Endometrial microvascular endothelial cells (primary cell): ENCODE measurements around the gene NOL12. TPM values are rescaled to one million over a fixed set of nuclear protein-coding genes. Genes with fewer than 3 reads are reported as not detected.

Experiments used
- in situ Hi-C: cut with HindIII; loops from 2 replicates; pipeline ENCODE4 v1.10.0; 2017; ENCODE audit warnings: low sequenced_read_pairs, low pct_unique_long_range_greater_than_20kb; ENCODE audit errors: inconsistent ontology term
- total RNA-seq: library from RNA; depleted of rRNA; stranded (reverse); fragments of >200 nt; gene quantifications from one replicate; pipeline ENCODE4 v1.2.3, GENCODE V29; 2015; ENCODE audit errors: inconsistent ontology term

NOL12 gene
- total RNA-seq, 1 donor from 2014 or later = 56.5 TPM

DNA sequence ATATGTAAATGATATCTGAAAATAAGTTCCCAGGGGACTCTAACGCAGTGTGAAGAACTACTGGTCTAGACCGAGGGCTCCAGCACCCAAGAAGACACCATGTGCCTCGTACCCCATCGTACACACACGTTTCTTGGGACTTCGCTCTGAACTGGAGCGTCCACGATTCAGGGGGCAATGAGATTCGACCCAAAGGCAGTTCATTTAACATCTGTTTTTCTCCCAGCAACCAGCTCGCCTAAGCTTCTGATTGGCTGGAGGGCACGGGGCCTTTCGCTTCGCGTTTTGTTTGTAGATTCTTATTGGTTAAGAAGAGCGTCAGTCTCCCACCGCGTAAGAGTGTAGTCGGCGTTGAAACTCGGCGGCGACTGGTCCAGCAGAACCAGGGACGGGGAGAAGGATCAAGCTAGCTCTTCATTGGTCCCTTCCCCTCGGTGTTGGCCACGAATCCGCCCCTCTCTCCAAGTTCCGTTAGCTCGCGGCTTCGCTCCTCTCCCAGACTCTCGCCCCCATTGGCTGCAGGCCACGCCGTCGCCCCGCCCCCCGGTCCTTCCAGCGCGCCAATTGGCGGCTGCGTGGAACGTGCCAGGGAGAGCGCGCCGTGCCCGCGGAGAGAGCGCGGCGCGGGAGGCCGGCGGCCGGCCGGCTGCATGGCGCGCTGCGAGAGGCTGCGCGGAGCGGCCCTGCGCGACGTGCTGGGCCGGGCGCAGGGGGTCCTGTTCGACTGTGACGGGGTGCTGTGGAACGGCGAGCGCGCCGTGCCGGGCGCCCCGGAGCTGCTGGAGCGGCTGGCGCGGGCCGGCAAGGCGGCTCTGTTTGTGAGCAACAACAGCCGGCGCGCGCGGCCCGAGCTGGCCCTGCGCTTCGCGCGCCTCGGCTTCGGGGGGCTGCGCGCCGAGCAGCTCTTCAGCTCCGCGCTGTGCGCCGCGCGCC is 27.7 kb upstream of the NOL12 start, which contains the start of gene PDXP:
Gene PDXP, plus strand, starts transcription at position 591 of the 933 bp plus-strand sequence. Its CDS starts 60 bp downstream, at position 651.
- in situ Hi-C loops = no loop called here

DNA sequence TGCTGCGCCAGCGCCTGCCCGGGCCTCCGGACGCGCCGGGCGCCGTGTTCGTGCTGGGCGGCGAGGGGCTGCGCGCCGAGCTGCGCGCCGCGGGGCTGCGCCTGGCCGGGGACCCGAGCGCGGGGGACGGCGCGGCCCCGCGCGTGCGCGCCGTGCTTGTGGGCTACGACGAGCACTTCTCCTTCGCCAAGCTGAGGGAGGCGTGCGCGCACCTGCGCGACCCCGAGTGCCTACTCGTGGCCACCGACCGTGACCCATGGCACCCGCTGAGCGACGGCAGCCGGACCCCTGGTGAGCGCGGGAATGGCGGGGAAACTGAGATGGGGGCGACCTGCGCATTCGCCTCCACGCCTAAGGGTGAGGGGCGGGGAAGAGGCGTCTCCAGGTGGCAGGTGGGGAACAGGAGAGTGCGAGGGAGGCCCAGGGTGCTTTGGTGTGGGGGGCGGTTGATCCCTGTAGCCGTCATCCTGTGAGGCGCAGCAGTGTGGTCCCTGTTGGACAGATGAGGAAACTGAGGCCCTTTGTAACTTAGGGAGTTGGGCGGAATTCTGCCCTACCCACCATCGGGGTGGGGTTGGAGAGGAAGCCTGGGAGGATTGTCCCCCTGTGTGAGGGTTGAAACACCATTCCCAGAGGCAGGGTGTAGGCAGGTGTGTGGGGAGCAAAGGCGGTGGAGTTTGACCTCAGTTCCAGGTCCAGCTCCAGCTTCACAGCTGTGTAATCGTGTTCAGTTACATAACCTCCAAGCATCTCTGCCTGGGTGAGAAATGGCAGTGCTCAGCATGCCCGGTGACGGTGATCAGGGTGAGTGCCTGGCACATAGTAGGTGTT is 26.9 kb upstream of the NOL12 start:
- in situ Hi-C loops = no loop called here

DNA sequence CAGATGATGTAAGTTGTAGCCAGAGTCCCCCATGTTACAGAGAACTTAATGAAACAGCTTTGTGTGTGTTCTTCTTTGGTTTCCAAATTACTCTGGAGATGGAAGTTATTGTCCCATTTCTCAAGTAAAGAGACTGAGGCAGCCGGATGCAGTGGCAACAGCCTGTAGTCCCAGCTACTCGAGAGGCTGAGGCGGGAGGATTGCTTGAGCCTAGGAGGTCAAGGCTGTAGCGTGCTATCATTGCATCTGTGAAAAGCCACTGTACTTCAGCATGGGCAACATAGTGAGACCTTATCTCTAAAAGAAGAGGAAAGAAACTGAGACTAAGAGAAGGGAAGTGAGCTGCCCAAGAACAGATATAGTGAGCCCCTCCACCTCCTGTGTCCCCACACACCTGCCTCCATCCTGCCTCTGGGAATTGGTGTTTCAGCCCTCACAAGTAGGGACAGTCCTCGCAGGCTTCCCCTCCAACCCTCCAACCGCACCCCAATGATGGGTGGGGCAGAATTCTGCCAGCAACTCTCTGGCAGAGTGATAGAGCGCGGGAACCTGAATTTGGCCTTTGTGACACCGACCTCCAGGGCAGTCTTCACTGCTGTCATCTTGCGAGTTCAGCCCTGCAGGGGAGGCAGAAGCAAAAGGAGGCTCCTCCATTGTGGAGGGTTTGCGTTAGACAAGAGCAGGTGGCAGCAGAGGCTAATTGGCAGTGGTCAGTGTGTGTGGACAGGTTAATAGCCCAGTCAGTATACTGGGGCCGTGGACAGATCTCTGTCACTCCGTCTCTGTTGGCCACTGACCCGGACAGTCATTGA is 26.0 kb upstream of the NOL12 start:
- in situ Hi-C loops = no loop called here

DNA sequence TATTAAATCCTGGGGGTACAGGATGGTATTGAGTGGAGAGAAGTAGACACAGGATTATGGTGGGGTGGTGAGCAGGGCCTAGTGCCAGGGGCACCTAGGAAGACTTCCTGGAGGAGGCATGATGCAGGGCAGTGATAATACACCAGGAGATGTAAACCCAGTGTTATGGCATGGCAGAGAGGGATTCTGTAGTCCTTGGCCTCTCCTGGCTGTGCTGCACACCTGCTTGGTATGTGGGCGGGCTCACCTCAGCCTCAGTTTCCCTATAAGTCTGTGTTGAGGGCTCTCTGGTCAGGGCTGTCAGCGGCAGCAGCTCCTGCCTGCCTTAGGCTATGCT is 25.5 kb upstream of the NOL12 start:
- in situ Hi-C loops = no loop called here

DNA sequence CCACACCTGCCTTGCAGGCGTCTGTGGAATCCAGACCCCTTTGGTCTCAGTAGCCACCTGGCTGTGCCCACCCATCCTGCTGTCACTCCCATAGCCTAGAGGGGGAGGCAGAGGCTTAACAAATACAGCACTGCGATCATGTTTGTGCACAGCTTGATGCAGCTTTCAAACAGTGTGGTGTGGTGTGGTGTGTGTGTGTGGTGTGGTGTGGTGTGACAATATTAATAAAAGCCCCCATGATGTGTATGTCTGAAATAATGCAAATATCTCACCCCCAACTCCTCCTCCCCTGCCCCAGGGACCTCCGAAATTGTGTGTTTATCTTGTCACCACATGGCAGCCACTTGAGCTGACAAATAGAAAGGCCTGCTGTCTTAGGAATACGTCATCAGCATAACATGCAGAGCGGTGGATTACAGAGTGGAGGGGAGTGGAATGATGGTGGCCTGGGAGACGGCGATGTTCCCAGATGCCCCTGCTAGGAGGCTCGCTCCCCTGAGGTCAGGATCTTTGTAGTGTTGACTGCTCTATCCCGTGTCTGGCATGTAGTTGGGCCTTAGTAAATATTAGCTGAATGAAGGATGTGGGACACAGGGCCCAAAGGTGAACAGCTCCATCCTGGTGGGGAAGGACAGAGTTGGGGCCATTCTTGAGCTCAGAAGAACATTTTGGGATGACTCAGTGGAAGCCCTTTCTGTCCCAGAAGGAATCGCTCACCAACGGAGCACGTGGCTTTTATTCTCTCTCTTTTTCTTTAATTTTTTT is 24.8 kb upstream of the NOL12 start:
- in situ Hi-C loops = no loop called here

DNA sequence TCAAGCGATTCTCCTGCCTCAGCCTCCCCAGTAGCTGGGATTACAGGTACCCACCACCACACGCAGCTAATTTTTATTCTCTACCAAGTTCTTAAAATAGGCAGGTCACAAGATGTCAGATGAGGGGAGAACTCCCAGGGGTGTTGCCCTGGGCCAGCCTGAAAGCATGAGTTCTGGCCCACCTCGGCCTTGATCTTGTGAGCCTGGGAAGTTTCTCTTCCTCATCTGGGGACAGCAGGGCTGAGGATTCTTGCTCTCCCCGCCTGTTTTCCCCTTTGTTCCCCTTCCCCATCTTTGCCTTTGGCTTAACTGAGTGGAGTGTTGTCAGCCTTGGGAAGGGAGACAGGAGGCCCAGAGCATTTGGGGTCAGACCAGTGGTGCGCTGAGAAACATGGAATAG is 24.1 kb upstream of the NOL12 start:
- in situ Hi-C loops = no loop called here

DNA sequence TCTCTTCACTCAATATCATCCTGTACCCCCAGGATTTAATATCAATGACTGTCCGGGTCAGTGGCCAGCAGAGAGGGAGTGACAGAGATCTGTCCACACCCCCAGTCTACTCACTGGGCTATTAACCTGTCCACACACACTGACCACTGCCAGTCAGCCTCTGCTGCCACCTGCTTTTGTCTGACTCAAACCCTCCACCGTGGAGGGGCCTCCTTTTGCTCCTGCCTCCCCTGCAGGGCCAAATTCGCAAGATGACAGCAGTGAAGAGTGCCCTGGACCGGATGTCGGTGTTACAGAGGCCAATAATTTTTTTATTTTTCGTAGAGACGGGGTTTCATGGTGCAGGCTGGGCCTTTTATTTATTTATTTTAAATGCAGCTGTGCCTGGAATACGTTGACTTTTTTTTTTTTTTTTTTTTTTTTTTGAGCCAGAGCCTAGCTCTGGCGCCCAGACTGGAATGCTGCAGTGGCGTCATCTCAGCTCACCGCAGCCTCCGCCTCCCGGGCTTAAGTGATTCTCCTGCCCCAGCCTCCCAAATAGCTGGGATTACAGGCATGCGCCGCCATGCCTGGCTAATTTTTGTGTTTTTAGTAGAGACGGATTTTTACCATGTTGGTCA is 22.5 kb upstream of the NOL12 start:
- in situ Hi-C loops = no loop called here

DNA sequence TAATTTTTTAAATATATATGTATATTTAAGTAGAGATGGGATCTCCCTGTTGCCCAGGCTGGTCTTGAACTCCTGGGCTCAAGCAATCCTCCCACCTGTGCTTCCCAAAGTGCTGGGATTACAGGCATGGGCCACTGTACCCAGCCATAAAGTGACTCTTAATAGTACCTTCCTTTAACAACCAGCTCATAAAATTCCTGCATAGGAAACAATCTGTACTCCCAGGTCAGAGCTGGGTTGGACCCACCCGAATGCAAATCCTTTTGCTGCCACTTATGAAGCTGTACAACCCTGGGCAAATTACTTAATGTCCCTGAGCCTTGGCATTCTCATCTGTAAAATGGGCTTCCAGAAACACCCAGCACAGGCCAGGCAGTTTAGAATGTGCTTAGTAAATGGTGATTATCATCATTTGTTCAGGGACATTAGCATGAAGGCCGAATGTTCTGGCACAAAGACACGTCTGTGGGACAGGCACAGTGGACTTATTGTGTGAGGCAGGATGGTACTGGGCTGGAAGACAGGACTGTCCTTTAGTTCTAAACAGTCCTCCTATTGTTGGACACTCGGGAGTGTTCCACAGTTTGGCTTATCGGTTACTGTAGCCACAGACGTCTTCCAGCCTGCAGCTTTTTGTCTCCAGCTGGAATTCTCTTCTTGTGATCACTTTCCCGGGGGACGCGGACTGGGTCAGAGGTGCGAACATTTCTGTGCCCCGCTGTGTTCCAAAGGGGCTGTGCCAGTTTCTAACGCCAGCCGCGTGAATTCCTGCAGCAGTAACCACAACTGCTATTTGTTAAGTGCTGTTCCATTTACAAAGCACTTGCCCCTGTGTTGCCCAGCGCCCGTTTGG is 21.7 kb upstream of the NOL12 start:
- in situ Hi-C loops = no loop called here

DNA sequence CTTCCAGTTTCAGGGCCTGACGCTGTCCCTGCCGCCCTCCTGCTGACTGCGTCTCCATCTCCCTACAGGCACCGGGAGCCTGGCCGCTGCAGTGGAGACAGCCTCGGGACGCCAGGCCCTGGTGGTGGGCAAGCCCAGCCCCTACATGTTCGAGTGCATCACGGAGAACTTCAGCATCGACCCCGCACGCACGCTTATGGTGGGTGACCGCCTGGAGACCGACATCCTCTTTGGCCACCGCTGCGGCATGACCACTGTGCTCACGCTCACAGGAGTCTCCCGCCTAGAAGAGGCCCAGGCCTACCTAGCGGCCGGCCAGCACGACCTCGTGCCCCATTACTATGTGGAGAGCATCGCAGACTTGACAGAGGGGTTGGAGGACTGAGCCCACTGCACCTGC is 20.7 kb upstream of the NOL12 start:
- in situ Hi-C loops = no loop called here

DNA sequence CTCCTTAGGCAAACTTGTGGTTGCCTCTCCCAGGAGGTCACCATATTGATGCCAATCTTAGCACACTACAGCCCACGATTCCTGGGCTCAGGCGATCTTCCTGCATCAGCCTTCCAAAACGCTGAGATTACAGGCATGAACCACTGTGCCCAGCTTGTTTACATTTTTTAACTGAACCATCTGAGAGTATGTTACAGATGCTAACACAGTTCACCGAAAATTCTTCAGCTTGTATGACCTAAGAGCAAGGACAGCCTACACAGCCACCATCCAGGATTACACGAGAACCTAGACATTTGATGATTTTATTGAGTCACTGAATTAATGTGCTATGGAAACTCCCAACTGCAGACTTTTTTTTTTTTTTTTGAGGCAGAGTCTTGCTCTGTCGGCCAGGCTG is 16.6 kb upstream of the NOL12 start:
- in situ Hi-C loops = no loop called here

DNA sequence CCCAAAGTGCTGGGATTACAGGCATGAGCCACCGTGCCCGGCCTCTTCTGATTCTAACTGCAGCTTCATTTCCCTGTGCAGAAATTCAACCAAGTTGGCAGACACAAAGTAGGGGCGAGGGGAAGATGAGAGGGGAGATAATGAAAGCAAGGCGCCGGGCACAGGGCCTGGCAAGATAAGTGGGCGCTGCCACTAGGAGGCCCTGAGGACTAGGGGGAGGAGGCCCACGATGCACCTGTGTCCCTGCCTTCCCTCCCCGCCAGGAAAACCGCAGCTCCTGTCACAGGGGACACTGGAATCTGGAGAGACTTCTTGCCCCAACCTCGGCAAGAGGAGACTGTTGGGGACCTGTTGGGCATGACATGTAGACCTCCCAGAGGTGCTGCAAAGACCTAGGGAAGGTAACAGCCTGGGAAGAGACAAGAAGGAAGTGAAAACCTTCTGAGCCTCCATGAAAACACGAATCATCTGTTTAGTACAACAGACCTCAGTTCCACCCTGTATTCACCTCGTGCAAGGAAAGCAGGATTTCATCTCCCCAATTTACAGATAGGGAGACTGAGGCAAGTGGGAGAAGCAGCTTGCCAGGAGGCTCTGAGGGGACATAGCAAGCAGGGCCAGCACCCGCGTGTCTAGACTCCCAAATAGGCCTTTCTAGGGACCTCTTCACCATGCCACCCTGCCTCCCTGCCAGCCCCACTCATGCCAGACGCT is 13.8 kb upstream of the NOL12 start:
- in situ Hi-C loops = no loop called here

DNA sequence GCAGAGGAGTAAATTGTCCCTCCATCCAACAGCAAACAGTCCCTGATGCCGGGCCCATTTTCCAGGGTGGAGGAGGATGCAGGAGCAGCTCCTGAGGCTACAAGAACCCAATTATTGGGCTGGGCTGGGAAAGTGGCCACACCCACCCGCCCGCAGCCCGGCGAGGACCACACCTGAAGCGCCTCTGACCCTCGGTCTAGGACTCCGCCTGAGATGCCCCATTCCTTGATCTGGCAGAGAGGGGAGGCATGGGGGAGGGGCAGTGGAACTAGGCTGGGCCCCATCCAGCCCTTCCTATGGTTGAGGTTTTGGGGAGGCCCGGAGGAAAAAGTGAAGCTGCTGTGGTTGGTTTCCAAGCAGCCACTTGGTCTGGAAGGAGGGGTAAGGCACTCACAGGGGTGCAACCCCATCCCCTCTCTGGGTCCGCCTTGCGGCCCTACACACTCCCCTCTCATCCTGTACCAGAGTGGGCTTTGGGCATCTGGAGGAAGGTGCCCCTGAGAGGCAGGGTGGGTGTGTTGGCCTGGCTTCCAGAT is 13.2 kb upstream of the NOL12 start:
- in situ Hi-C loops = no loop called here

DNA sequence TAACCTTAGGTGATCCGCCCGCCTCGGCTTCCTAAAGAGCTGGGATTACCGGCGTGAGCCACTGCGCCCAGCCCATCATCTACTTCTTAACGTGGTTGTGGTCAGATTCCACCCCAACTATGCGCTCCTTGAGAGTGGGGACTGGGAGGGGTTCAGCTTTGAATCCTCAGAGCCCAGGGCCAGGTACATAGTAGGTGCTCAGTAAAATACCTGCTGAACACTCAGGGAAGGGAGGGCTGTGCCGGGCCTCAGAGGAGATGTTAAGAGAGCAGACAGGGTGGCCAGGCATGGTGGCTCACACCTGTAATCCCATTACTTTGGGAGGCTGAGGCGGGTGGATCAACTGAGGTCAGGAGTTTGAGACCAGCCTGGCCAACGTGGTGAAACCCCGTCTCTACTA is 11.9 kb upstream of the NOL12 start:
- in situ Hi-C loops = no loop called here

DNA sequence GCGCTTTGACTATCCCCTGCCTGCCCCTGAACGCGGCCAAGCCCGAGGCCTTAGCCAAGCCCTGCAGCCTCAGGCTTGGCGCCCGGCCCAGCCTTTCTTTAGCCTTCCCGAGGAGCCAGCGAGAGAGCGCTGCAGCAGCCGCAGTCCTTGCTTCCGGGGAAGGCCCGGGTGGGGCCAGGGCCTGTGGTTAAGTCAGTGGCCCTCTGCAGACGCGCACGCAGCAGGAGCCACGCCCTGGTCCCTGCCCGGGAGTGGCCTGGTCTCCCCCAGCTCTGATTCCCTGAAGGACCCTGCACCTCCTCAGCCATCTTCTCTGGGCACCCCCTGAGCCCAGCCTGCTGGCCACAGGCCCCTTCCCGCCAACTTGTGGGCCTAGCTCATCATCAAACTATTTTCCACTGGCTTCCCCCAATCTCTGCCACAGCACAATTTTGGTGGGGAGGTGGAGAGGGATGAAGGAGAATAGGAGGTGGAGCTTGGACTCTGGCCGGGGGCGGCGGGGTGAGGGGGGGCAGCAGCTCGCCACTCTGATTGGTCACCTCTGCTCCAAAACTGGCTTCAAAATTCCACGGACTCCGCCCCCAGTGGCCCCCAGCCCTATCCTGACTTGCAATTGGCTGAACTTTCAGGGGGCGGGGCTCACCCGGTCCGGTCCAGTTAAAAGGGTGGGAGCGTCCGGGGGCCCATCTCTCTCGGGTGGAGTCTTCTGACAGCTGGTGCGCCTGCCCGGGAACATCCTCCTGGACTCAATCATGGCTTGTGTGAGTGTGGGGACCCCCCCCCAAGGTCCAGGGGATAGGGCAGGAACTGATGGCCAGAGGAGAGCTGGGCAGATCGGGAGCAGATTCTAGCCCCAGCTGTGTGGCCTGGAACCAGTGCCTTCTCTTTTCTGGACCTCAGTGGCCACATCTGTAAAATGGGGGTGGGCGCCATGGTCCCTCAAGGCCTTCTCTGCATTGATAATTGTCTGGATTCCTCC is 10.9 kb upstream of the NOL12 start, which contains the start of gene LGALS1:
Gene LGALS1, plus strand, starts transcription at position 686 of the 979 bp plus-strand sequence. Its CDS starts 67 bp downstream, at position 753.
- in situ Hi-C loops = no loop called here
